Measurements from ENCODE around the gene RLF.

The RLF gene

DNA sequence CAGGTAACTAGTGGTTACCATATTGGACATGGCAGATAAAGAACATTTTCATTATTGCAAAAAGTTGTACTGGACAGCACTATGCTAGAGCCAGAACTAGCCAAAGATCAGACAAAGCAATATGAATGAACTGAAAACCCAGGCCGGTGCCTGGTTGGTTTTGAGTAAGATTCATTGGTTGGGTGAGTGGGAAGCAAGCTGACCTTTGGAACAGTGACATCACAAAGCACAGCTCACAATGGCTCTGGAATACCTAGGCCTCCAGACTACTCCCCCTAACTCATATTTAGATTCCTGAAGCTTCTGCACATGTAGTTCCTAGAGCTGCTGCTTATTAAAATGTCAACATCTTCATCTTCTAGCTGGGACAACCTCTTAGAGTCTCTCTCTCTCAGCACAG is 86.5 kb downstream of the RLF start, which contains the start of gene TMCO2:
TSS of gene TMCO2 (plus strand) at position 283 of the 400 bp plus-strand sequence. CDS start at position 340, 57 bp downstream.
- DNase-seq (ENCODE audit: extremely low read depth, low read depth) = no peak
- TF ChIP-seq, protein P1, sequence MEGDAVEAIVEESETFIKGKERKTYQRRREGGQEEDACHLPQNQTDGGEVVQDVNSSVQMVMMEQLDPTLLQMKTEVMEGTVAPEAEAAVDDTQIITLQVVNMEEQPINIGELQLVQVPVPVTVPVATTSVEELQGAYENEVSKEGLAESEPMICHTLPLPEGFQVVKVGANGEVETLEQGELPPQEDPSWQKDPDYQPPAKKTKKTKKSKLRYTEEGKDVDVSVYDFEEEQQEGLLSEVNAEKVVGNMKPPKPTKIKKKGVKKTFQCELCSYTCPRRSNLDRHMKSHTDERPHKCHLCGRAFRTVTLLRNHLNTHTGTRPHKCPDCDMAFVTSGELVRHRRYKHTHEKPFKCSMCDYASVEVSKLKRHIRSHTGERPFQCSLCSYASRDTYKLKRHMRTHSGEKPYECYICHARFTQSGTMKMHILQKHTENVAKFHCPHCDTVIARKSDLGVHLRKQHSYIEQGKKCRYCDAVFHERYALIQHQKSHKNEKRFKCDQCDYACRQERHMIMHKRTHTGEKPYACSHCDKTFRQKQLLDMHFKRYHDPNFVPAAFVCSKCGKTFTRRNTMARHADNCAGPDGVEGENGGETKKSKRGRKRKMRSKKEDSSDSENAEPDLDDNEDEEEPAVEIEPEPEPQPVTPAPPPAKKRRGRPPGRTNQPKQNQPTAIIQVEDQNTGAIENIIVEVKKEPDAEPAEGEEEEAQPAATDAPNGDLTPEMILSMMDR (IDR thresholded peaks at IDR 0.05; ENCODE audit: low read depth, low read length, missing control alignments) = no peak
- no peak within 1 kb of the TSS for H3K4me3 ChIP-seq (replicated peaks; ENCODE audit: low read depth, low read length)

DNA sequence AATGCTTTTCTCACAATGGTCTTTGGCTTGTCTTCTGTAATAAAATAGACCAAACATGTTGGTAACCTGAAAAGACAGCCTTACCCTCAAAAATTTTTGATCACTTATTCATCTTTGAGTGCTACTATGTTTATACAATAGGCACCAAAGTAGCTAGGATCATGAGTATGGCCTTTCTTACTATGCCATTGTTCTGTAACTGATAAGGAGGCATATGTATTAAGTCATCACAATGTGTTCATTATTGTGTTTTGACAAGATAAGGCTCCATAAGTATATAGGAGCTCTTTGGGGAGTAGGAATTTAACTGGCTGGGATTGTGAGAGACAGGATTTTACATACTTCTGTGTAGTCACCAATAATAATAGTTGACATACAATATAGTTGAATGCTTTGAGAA is 87.2 kb downstream of the RLF start:
- no peak overlapping the region for H3K4me3 ChIP-seq (replicated peaks; ENCODE audit: low read depth, low read length)
- DNase-seq (ENCODE audit: extremely low read depth, low read depth) = no peak
- TF ChIP-seq, protein P1 (IDR thresholded peaks at IDR 0.05; ENCODE audit: low read depth, low read length, missing control alignments) = no peak

DNA sequence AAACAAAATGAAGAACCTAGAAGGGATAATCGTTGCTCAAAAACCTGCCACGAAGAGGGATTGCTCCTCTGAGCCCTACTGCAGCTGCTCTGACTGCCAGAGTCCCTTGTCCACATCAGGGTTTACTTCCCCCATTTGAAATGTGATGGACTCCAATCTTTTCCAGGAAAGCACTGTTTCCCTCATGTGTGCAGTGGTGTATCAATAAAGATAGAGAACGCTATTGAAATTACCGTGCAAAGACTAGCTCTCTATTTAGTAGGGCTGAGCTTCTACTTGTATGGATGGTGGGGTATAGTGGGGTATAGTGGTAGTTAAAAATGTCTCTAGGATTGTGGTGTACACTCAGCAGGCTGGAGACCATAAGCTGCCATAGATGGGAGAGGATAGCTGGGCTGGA is 90.3 kb downstream of the RLF start:
- TF ChIP-seq, protein P1 (IDR thresholded peaks at IDR 0.05; ENCODE audit: low read depth, low read length, missing control alignments) = no peak
- no peak overlapping the region for H3K4me3 ChIP-seq (replicated peaks; ENCODE audit: low read depth, low read length)
- no peak for DNase-seq (ENCODE audit: extremely low read depth, low read depth)

DNA sequence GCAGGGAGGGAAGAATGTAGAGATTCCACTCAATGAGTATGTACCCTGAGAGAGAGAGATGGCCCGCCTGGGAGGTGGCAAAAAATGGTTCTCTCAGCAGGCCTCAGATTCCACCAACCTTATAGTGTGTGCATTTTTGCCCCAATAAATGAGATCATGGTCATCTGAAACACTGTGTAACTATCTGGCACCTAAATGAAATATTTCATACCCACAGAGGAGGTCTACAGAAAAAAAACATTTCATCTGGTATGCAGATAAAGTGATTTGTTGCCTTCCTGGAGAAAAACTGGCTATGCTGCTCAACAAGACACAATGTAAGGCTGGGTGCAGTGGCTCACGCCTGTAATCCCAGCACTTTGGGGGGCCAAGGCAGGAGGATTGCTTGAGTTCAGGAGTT is 91.4 kb downstream of the RLF start:
- no peak overlapping the region for H3K4me3 ChIP-seq (replicated peaks; ENCODE audit: low read depth, low read length)
- TF ChIP-seq, protein P1 (IDR thresholded peaks at IDR 0.05; ENCODE audit: low read depth, low read length, missing control alignments) = no peak
- no peak for DNase-seq (ENCODE audit: extremely low read depth, low read depth)

DNA sequence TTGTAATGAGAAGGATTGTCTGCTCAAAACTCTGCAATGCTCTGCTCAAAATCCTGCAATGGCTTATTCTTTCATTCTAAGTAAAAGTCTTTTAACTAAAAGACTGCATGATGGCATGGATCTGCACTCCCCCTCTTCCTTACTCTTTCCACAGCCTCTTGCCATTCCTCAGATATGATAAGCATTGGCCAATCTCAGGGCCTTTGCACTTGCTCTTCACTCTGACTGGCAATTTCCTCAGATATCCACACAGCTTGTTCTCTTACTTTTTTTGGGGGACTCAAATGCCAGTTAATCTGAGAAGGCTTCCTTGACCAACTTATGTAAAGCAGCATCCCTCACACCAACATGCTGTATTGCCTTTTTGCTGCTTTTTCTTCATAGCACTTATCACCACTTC is 94.0 kb downstream of the RLF start:
- TF ChIP-seq, protein P1 (IDR thresholded peaks at IDR 0.05; ENCODE audit: low read depth, low read length, missing control alignments) = no peak
- H3K4me3 ChIP-seq (replicated peaks; ENCODE audit: low read depth, low read length) = no peak overlapping the region
- no peak for DNase-seq (ENCODE audit: extremely low read depth, low read depth)

DNA sequence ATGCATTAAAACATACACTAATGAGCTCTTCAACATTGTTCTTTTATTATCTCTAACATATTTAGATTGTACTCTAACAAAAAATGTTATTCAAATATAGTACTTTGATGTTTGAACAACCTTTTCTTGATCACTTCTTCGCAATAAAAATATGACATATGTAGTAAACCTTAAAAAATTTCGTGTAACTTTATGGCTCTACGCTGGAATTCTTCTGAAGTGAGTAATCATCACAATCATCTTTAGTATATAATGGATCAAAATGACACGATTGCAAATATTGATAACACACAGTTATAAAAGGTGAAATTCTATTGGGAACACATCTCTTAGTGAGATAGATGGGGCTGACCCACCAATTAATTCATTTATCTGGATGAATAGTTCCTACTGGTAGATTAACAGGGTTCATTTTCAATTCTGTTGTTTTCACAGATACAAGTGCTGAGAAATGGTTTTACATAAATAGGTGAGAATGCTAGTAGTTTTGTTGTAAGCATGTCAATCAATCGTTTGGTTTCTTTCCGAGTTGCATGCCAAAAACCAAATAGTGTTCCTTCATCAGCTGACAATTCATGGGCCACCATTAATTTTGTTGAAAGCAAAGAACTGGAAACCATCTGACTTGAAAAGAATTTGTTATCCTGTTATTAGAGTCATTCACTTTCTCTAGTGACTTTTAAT is 95.4 kb downstream of the RLF start:
- H3K4me3 ChIP-seq (replicated peaks; ENCODE audit: low read depth, low read length) = peak overlapping the region; percentile 98
- TF ChIP-seq, protein P1 (IDR thresholded peaks at IDR 0.05; ENCODE audit: low read depth, low read length, missing control alignments) = no peak
- DNase-seq (ENCODE audit: extremely low read depth, low read depth) = no peak

DNA sequence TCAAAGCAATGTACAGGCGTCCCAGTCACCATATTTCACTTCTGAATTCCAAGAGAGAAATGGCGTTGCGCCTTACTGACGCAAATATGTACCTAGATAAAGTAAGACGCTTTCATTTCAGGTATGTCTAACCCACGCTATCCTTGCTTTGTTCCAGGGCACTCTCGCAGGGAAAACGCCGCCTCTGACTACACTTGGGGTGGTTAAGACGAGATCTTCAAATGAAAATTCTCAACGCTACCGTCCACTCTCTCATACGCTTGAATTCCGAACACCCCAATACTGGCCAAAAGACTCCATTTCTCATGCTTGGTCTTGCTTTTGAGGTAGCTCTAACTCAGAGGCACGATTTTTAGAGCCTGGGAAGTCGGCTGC is 96.1 kb downstream of the RLF start:
- TF ChIP-seq, protein P1 (IDR thresholded peaks at IDR 0.05; ENCODE audit: low read depth, low read length, missing control alignments) = no peak
- no peak for DNase-seq (ENCODE audit: extremely low read depth, low read depth)
- H3K4me3 ChIP-seq (replicated peaks; ENCODE audit: low read depth, low read length) = peak overlapping the region; percentile 98

Measured in HFF-Myc (cell line).